ENCODE measurements around the gene PRKAR1B. TPM values are rescaled to one million over a fixed set of nuclear protein-coding genes. Genes with fewer than 3 reads are reported as not detected.

Gene PRKAR1B
- total RNA-seq, 1 experiment from 2014 or later, result 51.7 TPM

DNA sequence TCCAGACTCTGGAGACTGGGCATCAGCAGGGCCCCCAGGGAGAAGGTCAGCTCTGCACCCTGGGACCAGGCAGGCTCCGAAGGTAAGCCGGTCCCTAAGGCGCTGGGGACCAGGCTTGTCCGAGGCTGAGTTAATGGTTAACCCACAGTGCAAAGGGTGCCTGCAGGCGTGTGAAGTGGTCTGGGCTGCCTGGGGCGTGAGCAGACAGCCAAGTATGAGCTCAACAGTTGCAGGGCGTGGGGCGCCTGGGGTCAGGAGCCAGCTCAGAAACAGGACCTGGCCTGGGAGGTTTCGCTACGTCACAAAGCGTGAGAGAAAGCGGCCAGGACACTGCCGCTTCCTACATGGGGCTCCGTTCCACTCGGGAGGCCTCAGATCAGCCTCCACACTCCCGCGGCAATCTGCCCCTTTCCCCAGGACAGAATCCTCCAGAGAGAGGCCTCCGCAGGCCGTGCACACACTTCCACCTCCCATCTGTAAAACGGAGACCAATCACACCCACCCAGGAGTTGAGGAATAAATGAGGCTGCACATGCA, 223.4 kb downstream of the PRKAR1B start:
- Histone ChIP-seq H3K36me3 (ENCODE audit: low read depth) (peaks cover 11% of the 10 kb centered on the region; the same call in 1 of the 2 replicates), H3F3A (ENCODE audit: insufficient read depth, low read depth) (peaks cover 1% of the 10 kb centered on the region; the same call in 1 of the 2 replicates), H3K4me1 (replicated peaks; ENCODE audit: insufficient read depth) (no peaks in the 10 kb centered on the region), H3K27ac (no peak overlapping the region), H3K4me3 (no peak overlapping the region), H3K27me3 (ENCODE audit: insufficient read depth, low read depth) (no peaks in the 10 kb centered on the region), H2AFZ (no peak overlapping the region), H3K9me3 (ENCODE audit: insufficient read depth, low read depth) (no peaks in the 10 kb centered on the region), H3K9me2 (ENCODE audit: insufficient read depth) (no peaks in the 10 kb centered on the region), H3K4me2 (no peak overlapping the region), H4K20me1 (ENCODE audit: insufficient read depth) (peaks cover 10% of the 10 kb centered on the region; the same call in 1 of the 2 replicates), H3K79me2 (ENCODE audit: low read depth) (no peaks in the 10 kb centered on the region)
- no peak for DNase-seq
- POLR2A ChIA-PET (ENCODE audit: unreplicated experiment), result no interaction called here
- no peak for TF ChIP-seq EZH2 (IDR thresholded peaks at IDR 0.05; ENCODE audit: low read depth)
- BruUV-seq (replicated peaks), result no TSS peak
- CTCF ChIA-PET, result no interaction called here
- intact Hi-C loops (cut with micrococcal nuclease; ENCODE audit: unreplicated experiment), result no loop called here

DNA sequence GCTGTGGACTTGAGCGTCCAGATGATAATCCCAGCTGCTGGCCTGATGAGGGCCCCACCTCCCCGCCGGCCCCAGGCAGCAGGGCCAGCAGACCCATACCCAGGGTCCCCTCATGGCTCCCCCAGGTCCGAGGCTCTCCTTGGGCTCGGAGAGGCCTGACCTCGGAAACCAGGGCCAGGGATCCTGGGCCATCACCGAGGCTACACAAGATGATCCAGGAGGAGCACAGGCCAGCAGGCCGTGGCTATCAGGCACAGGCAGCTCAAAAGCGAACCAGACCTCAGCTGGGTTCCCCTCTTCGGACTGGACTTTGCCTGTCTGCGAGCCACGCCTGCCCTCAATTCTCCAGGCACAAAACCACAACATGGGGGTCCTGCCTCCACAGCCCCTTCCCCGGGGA, 224.8 kb downstream of the PRKAR1B start:
- intact Hi-C loops (cut with micrococcal nuclease; ENCODE audit: unreplicated experiment), result no loop called here
- Histone ChIP-seq H3K4me3 (no peak overlapping the region), H3F3A (ENCODE audit: insufficient read depth, low read depth) (no peaks in the 10 kb centered on the region; the same call in 1 of the 2 replicates), H4K20me1 (ENCODE audit: insufficient read depth) (peaks cover 10% of the 10 kb centered on the region; the same call in 1 of the 2 replicates), H3K79me2 (ENCODE audit: low read depth) (no peaks in the 10 kb centered on the region), H3K9me3 (ENCODE audit: insufficient read depth, low read depth) (no peaks in the 10 kb centered on the region), H3K36me3 (ENCODE audit: low read depth) (peaks cover 11% of the 10 kb centered on the region; the same call in 1 of the 2 replicates), H2AFZ (no peak overlapping the region), H3K4me2 (no peak overlapping the region), H3K27ac (no peak overlapping the region), H3K4me1 (replicated peaks; ENCODE audit: insufficient read depth) (no peaks in the 10 kb centered on the region), H3K9me2 (ENCODE audit: insufficient read depth) (no peaks in the 10 kb centered on the region), H3K27me3 (ENCODE audit: insufficient read depth, low read depth) (no peaks in the 10 kb centered on the region)
- BruUV-seq (replicated peaks), result no TSS peak
- no peak for DNase-seq
- CTCF ChIA-PET, result no interaction called here
- POLR2A ChIA-PET (ENCODE audit: unreplicated experiment), result interaction anchor here (0.6 kb wide), 1 partner anchor 119 kb away, joined by 3 read pairs; no protein-coding TSS in a partner anchor
- TF ChIP-seq CTCF (conservative IDR thresholded peaks at IDR 0.05) (no peak), EZH2 (IDR thresholded peaks at IDR 0.05; ENCODE audit: low read depth) (no peak)

DNA sequence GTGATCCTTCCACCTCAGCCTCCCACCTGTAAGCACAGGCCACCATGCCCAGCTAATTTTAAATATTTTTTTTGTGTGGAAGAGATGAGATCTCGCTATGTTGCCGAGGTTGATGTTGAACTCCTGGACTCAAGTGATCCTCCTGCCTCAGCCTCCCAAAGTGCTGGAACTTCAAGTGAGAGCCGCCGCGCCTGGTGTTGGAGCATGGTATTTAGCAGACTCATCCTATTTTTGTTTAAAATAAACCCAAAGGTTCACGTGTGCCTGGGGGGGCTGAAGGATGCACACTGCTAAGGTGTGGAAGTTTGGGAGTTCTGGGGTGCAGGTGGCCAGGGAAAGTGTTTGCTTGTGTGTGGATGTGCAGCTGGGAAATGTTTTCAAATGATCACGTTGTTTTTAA, 225.6 kb downstream of the PRKAR1B start:
- Histone ChIP-seq H2AFZ (no peak overlapping the region), H3K27ac (no peak overlapping the region), H3K79me2 (ENCODE audit: low read depth) (no peaks in the 10 kb centered on the region), H3K4me1 (replicated peaks; ENCODE audit: insufficient read depth) (no peaks in the 10 kb centered on the region), H3K9me2 (ENCODE audit: insufficient read depth) (no peaks in the 10 kb centered on the region), H3K36me3 (ENCODE audit: low read depth) (peaks cover 11% of the 10 kb centered on the region; the same call in 1 of the 2 replicates), H3F3A (ENCODE audit: insufficient read depth, low read depth) (no peaks in the 10 kb centered on the region; the same call in 1 of the 2 replicates), H3K4me2 (no peak overlapping the region), H3K27me3 (ENCODE audit: insufficient read depth, low read depth) (no peaks in the 10 kb centered on the region), H3K9me3 (ENCODE audit: insufficient read depth, low read depth) (no peaks in the 10 kb centered on the region), H3K4me3 (no peak overlapping the region), H4K20me1 (ENCODE audit: insufficient read depth) (peaks cover 10% of the 10 kb centered on the region; the same call in 1 of the 2 replicates)
- DNase-seq, result no peak
- no TSS peak for BruUV-seq (replicated peaks)
- TF ChIP-seq CTCF (conservative IDR thresholded peaks at IDR 0.05) (no peak), EZH2 (IDR thresholded peaks at IDR 0.05; ENCODE audit: low read depth) (no peak)
- POLR2A ChIA-PET (ENCODE audit: unreplicated experiment), result no interaction called here
- CTCF ChIA-PET, result no interaction called here
- intact Hi-C loops (cut with micrococcal nuclease; ENCODE audit: unreplicated experiment), result no loop called here

Measured in PC-9 (cell line).